CD4-positive, alpha-beta T cell treated with Interleukin-17A for 1 hour (primary cell): ENCODE results near the gene CDK10.

Experiments used
- DNase-seq: peaks from one replicate; pipeline ENCODE4 v3.0.0-alpha.2; 2020

Gene CDK10

DNA sequence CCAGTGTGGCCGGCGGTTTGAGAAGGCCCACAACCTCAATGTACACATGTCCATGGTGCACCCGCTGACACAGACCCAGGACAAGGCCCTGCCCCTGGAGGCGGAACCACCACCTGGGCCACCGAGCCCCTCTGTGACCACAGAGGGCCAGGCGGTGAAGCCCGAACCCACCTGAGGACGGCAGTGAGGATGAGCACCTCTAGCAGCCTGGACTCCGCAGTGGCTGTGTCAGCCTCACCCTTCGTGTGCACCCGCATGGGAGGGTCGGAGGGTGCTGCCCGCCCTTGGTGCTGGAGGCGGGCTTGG is 51.5 kb downstream of the CDK10 start:
- no peak for DNase-seq

- no peak for DNase-seq
Measured at GRCh38 chr16:89738538-89739317, 52.2 kb downstream of the CDK10 start.

DNA sequence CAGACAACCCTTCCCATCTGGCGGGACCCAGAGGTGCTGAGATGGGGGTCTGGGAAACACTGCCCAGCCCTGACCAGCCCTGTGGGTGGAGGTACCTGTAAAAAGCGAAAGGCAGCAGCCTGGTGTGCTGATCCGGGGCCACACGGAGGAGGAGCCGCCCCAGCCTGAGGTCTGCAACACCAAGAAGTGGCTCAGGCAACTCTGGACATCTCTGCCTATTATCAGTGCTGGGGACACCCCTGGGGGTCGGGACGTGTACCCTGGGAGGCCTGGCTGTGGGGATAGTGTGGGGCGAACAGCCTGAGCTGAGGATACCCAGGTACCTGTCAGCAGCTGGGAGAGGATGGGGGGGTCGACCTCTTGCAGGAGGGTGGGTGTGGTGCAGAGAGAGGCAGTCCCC is 52.9 kb downstream of the CDK10 start:
- DNase-seq, result no peak

GRCh38 chr16:89741342-89742014 is 55.0 kb downstream of the CDK10 start:
- no peak for DNase-seq

DNA sequence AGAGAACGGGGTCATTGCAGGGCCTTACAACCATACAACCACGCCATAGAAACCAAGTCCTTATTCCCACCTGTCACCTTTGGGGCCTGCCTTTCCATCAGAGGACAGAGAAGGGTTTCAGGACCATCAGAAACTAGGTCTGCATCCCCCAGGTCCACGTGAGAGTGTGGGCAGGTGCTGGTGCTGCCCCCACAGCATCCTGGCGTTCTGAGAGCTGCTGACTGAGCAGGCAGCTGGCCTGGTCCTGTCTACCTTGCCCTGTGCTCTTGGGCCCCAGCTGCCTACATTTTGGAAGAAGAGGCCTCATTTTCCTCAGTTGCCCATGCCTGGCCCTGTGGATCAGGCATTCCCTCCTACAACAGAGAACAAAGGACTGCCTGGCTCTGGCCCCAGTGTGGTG is 56.5 kb downstream of the CDK10 start:
- DNase-seq, result no peak

GRCh38 chr16:89744813-89745212 is 58.3 kb downstream of the CDK10 start:
- no peak for DNase-seq
